Natural killer cell (primary cell): ENCODE results near the gene DSC1. TPM values are rescaled to one million over a fixed set of nuclear protein-coding genes. Genes with fewer than 3 reads are reported as not detected.

Experiments used
- ATAC-seq, 3 donors: fragments of 150-1000 bp in 2 of 3; fragments of 200-7000 bp in 1 of 3; cut with Tn5 transposase; 1 replicate in 1 of 3; 2 replicates in 2 of 3; pipeline ENCODE4 v1.10.0; 2021; ENCODE audit warnings: mild to moderate bottlenecking in 2 of 3, moderate library complexity in 2 of 3
- DNase-seq, 2 donors: peaks; one replicate each; pipeline versions ENCODE4 v3.0.0 to v3.0.0-alpha.2; 2013 to 2021; ENCODE audit warnings: mixed read lengths in 1 of 2
- H3K27ac ChIP-seq: one replicate; pipeline ENCODE4 v1.5.1; 2013; ENCODE audit warnings: mild to moderate bottlenecking, low read length
- H3K27me3 ChIP-seq: one replicate; pipeline ENCODE4 v1.6.1; 2013; ENCODE audit warnings: low read length; ENCODE audit not compliant: control insufficient read depth, insufficient read depth
- H3K36me3 ChIP-seq: one replicate; pipeline ENCODE4 v1.6.1; 2013; ENCODE audit warnings: low read length; ENCODE audit not compliant: control insufficient read depth, insufficient read depth
- H3K4me1 ChIP-seq: one replicate; pipeline ENCODE4 v1.6.1; 2013; ENCODE audit warnings: low read length; ENCODE audit not compliant: control insufficient read depth, insufficient read depth
- H3K4me3 ChIP-seq: one replicate; pipeline ENCODE4 v1.5.1; 2013; ENCODE audit warnings: low read length
- H3K9me3 ChIP-seq: one replicate; pipeline ENCODE4 v1.6.1; 2013; ENCODE audit warnings: low read length; ENCODE audit not compliant: control insufficient read depth, insufficient read depth
- H3K27ac Mint-ChIP-seq, 2 donors: one replicate each; pipeline ENCODE4 v1.8.0; 2022; ENCODE audit warnings: mild to moderate bottlenecking in 2 of 2, mixed read lengths in 2 of 2, moderate library complexity in 1 of 2
- H3K27me3 Mint-ChIP-seq, 2 donors: one replicate each; pipeline ENCODE4 v1.8.0; 2022; ENCODE audit warnings: low read depth in 2 of 2, mixed read lengths in 2 of 2
- H3K36me3 Mint-ChIP-seq: one replicate; pipeline ENCODE4 v1.8.0; 2022; ENCODE audit warnings: mixed read lengths
- H3K4me1 Mint-ChIP-seq, 2 donors: one replicate each; pipeline ENCODE4 v1.8.0; 2022; ENCODE audit warnings: mixed read lengths in 2 of 2
- H3K4me3 Mint-ChIP-seq: one replicate; pipeline ENCODE4 v1.8.0; 2022; ENCODE audit warnings: mild to moderate bottlenecking, moderate library complexity, mixed read lengths
- H3K9me3 Mint-ChIP-seq, 2 donors: one replicate each; pipeline ENCODE4 v1.8.0; 2022; ENCODE audit warnings: mixed read lengths in 2 of 2
- CTCF ChIP-seq: fragments of 200-600 bp; IDR thresholded peaks from one replicate; pipeline ENCODE4 v1.8.0; 2022; ENCODE audit warnings: antibody characterized with exemption
- WGBS: methylation state at CpG from one replicate; pipeline ENCODE4 v1.1.7; 2013; ENCODE audit warnings: missing lambda C conversion rate; ENCODE audit not compliant: insufficient coverage; 5-methylcytosine and 5-hydroxymethylcytosine counted together
- intact Hi-C: fragments of 100-400 bp; cut with micrococcal nuclease; formaldehyde crosslinking; loops from one replicate; pipeline ENCODE4 v1.14.2; 2022
- total RNA-seq, 4 donors: library from RNA; stranded (reverse); fragments of 120-200 nt in 1 of 4; gene quantifications; one replicate each; pipeline versions ENCODE4 v1.2.3 to v1.2.4, GENCODE V29; 2013 to 2022

Gene DSC1
- total RNA-seq, 3 donors from 2014 or later (not counting 1 experiment from before 2014, with no cell fraction given), result 0.05 to 0.50 TPM; not detected in 1

- Mint-ChIP-seq H3K9me3 (peaks cover 11 to 22% of the 10 kb centered on the region in 2 donors), H3K27me3 (no peaks in the 10 kb centered on the region), H3K36me3 (no peaks in the 10 kb centered on the region), H3K4me1 (no peaks in the 10 kb centered on the region), H3K4me3 (no peak overlapping the region), H3K27ac (no peak overlapping the region)
- DNase-seq (no peak), ATAC-seq (no peak)
- 82% methylated on average over 2 of the region's 2 CpGs for WGBS
- Histone ChIP-seq H3K4me1 (no peaks in the 10 kb centered on the region), H3K27ac (no peak overlapping the region), H3K27me3 (no peaks in the 10 kb centered on the region), H3K36me3 (no peaks in the 10 kb centered on the region), H3K4me3 (no peak overlapping the region), H3K9me3 (no peaks in the 10 kb centered on the region)
- TF ChIP-seq CTCF, result no peak
- intact Hi-C loops, result no loop called here
Measured at GRCh38 chr18:31116853-31117595, 45.6 kb downstream of the DSC1 start.

GRCh38 chr18:31112804-31113203 lies 49.9 kb downstream of the DSC1 start:
- H3K27ac ChIP-seq, result no peak overlapping the region
- DNase-seq (no peak), ATAC-seq (no peak)
- no peak for TF ChIP-seq CTCF
- H3K9me3 Mint-ChIP-seq, result peaks cover 8 to 11% of the 10 kb centered on the region in 2 donors
- H3K4me1 ChIP-seq, result no peaks in the 10 kb centered on the region
- H3K36me3 Mint-ChIP-seq, result no peaks in the 10 kb centered on the region
- no peak overlapping the region for H3K27ac Mint-ChIP-seq
- H3K36me3 ChIP-seq, result no peaks in the 10 kb centered on the region
- intact Hi-C loops, result no loop called here
- H3K9me3 ChIP-seq, result no peaks in the 10 kb centered on the region
- no peaks in the 10 kb centered on the region for H3K27me3 Mint-ChIP-seq
- H3K4me1 Mint-ChIP-seq, result no peaks in the 10 kb centered on the region
- H3K4me3 Mint-ChIP-seq, result no peak overlapping the region
- WGBS, result 88% methylated on average over 2 of the region's 2 CpGs
- H3K27me3 ChIP-seq, result no peaks in the 10 kb centered on the region
- H3K4me3 ChIP-seq, result no peak overlapping the region

GRCh38 chr18:31105733-31106132 lies 56.9 kb downstream of the DSC1 start:
- DNase-seq, result no peak
- peaks cover 8 to 16% of the 10 kb centered on the region in 2 donors for H3K27me3 Mint-ChIP-seq
- no peaks in the 10 kb centered on the region for H3K4me1 ChIP-seq
- 77% methylated on average over 3 of the region's 3 CpGs for WGBS
- no peak overlapping the region for H3K27ac Mint-ChIP-seq
- no peaks in the 10 kb centered on the region for H3K4me1 Mint-ChIP-seq
- intact Hi-C loops, result loop anchor here (10.0 kb wide), 1 partner anchor 49 kb away; no protein-coding TSS in a partner anchor
- no peak overlapping the region for H3K27ac ChIP-seq
- no peak overlapping the region for H3K4me3 ChIP-seq
- no peak for TF ChIP-seq CTCF
- peaks cover 6% of the 10 kb centered on the region for H3K27me3 ChIP-seq
- no peak overlapping the region for H3K4me3 Mint-ChIP-seq
- H3K36me3 ChIP-seq, result no peaks in the 10 kb centered on the region
- no peaks in the 10 kb centered on the region for H3K9me3 ChIP-seq
- peaks cover 2% of the 10 kb centered on the region in 2 donors for H3K9me3 Mint-ChIP-seq
- ATAC-seq, result no peak
- peaks cover 7% of the 10 kb centered on the region for H3K36me3 Mint-ChIP-seq
